NCI-H748 (cell line): Measurements from ENCODE around the gene LOXHD1.
A peak's percentile ranks its signal among the peaks of the same experiment; 100 is the strongest.

Source experiments
- DNase-seq: peaks from one replicate; lab custom pipeline; 2025; ENCODE audit not compliant: unreplicated experiment; lab: John Stamatoyannopoulos, UW

Gene LOXHD1

DNA sequence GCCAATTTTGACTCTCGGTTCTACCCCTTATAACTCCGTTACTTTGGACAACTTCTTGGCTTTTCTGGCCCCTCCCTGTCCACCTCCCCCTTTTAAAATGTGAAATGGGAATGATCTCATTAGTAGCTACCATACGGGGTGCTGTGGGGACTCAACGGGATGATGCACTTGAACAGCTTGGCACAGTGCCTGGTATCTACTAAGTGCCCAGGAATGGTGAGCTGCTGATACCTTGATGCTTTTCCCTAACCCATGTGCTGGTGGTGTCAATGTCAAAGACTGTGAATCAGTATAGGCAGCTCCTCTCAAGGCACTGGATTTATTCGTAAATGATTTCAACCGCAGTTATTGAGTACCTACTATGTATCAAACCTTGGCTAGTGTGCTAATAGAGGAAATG lies 204.2 kb downstream of the LOXHD1 start:
- no peak for DNase-seq

GRCh38 chr18:46449499-46449898 lies 207.5 kb downstream of the LOXHD1 start:
- DNase-seq = no peak

- DNase-seq = no peak
Measured at GRCh38 chr18:46449033-46449432, 208.0 kb downstream of the LOXHD1 start.

DNA sequence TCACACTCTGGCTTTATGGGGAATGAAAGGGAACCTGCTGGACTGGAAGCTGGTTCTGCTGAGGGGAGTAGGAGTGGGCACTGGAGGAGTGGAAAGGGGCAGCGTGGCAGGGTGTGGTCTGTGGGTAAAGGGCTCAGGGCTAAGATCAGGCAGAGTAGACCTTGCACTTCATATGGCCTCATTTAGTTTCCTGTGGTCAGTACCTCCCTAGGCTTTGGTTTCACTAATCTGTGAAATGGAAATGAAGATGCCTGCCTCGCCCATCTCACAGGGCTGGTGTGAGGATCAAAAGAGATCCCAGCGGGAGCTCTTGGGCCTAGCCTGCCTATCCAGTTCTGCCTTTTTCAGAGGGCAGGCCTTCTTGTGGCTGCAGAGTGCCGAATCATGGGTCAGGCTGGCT lies 208.7 kb downstream of the LOXHD1 start:
- no peak for DNase-seq

DNA sequence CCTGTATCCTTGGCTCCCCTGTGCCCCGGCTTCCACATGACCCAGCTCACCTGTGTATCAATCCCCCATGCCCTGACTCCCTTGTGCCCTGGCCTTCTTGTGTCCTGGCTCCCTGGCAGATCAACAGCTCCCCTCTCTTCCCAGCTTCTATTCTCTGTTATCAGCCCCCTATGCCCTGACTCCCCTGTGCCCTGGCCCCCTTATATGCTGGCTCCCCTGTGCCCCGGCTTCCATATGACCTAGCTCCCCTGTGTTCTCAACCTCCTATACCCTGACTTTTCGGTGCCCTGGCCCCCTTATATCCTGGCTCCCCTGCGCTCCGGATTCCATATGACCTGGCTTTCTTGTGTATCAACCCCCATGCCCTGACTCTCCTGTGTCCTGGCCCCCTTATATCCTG lies 209.2 kb downstream of the LOXHD1 start:
- no peak for DNase-seq

- DNase-seq = no peak
Measured at GRCh38 chr18:46447323-46447722, 209.7 kb downstream of the LOXHD1 start.

DNA sequence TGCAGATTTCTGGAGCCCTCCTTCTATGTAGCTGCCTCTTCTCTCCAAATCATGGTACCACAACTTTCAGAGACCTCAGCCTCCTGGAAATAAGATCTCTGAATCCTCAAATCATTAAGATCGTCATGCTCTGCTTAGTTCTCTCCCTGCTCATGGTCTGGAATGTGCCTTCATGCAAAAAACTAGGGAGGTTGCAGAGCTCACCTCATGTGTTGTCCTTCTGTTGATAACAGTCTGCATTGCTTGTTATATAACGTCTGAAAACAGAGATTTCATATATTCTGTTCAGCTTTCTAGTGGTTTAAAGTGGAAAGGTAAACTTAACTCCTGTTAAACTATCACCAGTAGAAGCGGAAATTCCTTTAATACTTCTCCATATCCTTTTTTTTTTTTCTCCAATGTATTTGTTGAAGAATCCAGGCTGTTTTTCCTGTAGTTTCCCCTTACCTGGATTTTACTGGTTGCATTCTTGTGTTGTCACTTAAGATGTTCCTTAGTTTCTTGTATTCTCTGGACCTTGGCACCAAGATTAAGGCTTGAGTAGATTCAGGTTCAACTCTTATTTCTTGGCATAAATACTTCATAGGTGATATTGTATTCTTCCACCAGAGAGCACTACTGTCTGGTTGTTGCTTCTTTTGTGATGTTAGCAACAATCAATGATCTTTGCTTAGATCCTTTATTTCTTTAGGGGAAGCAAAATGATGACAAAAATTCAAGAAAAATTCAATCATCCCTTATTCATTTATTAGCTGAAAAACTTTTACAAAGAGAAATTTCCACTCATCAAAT lies 211.3 kb downstream of the LOXHD1 start:
- DNase-seq = no peak

- no peak for DNase-seq
Measured at GRCh38 chr18:46439037-46439436, 218.0 kb downstream of the LOXHD1 start.

DNA sequence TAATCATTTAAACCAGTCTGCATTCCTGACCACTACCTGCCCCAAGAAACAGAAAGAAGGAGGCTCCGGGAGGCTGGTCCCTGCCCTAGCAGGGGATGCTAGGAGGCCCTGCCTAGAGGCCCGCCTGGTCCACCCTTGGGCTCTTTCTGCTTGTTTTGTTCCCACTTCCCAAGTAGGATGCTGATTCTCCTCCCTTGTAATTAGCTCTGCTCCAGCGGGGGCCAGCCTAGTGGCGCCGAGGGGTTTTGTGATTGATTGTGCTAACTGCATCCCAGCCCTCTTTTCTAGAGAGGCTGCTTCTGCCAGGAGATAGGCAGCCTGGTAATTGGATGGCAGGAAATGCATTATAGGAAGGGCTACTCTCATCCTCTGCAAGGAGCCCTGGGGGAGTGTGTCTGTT lies 220.0 kb downstream of the LOXHD1 start:
- DNase-seq = no peak

- DNase-seq = no peak
Measured at GRCh38 chr18:46436621-46437020, 220.4 kb downstream of the LOXHD1 start.

DNA sequence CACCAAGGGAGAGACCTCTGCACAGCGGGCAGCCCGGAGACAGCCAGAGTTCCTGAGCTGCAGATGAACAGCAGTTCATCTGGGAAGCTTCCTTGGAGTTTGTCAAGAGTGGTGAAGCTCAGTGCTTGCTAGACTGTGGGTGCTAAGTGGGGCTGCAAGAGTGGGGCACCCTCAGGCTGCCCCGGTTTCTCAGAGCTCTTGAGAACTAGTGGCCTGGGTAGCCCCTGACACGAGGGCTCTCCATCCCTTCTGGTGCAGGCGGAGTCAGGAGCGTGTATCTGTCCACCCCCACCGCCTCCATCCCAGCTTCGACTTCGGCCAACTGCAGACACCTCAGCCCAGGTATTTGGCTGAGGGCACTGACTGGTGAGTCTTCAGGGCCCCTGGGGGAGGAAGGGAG lies 222.0 kb downstream of the LOXHD1 start:
- DNase-seq = no peak

DNA sequence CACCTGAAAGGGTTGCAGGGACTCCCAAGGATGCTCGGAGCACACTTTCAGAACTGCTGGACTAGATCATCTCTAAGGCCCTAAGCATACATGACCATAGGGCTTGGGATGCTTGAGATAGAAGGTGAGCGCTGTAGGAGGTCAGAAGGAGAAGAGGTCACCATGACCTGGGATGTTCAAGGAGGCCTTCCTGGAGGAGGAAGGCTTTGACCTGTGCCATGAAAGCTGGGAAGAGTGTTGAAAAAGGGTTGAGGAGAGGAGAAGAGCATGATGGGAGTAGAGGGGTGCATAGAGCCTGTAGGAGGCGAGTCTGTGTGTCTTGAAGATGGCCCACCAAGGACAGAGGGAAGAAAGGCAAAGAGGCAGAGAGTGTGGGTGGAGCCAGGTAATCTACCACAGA lies 222.4 kb downstream of the LOXHD1 start:
- DNase-seq = no peak

DNA sequence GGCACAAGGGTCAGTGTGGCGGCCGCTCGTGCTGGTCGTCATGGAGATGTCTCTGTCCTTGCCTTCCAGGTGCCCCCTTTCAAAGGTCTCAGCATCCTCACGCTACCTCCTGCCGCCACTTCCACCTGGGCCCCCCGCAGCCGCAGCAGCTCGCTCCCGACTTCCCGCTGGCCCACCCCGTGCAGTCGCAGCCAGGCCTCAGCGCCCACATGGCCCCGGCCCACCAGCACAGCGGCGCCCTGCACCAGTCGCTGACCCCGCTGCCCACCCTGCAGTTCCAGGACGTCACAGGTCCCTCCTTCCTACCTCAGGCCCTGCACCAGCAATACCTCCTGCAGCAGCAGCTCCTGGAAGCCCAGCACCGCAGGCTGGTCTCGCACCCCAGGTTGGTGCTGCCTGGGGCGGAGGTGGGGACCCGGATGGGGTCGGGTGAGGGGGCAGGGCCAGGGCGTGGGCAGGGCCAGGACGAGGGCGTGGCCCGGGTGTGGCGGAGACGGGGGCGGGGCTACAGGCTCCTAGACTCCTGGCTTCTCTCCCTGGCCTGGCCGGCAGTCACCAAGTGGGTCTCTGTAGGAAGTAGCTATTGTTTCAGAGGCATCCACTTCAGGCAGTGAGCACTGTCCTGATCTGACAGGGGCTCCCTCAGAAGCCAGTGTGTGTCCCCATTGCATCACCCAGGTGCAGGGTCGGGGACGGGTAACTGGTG lies 223.7 kb downstream of the LOXHD1 start:
- DNase-seq = no peak

DNA sequence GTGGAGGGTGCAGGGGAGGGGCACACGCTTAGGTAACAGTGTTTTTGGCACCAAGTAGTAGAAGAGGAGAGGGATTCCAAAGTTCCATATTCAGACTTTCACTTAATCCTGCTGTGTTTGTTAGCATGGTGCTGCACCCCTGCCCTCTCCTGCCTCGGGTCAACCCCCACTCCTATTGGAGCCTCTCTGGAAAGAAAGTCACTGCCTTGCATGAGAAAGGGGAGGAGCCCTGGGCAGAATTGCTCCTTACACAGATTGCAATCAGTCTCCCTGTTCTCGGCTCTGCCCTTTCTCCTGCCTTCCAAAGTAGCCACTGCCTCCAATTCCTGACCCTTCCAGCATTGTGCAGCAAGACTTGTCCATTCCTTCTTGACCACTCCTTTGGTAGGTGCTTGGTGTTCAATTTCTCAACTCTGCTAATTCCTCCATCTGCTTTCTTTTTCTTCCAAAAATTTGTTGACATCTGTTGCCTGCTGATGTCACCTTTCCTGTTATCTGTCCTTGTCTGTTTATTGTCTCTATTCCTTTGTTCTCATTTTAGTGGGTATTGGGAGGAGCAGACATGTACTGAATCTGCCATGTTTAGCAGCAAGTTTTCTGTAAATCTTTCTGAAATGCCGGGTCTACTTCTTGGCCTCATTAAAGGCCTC lies 225.4 kb downstream of the LOXHD1 start:
- no peak for DNase-seq

- peak; percentile 17 for DNase-seq
Measured at GRCh38 chr18:46429649-46430224, 227.3 kb downstream of the LOXHD1 start.

DNA sequence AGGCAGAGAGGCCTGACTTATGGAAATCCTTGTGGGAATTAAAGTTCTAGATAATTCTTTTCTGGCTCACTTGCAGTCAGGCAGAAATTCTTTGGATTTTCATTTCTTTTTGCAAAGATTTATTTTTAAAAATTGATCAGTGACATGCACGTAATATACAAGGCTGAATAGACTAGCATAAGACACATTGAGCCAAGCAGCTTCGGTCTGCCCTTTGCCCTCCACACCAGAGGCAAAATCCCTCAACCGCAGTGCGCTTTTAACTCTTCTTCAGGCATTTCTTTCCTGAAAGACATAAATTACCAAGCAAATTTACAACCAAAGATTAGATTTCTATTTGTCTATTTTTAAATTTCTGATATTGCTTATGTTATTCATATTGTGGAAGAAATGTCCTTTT lies 227.9 kb downstream of the LOXHD1 start:
- no peak for DNase-seq

- no peak for DNase-seq
Measured at GRCh38 chr18:46428368-46428767, 228.7 kb downstream of the LOXHD1 start.

- no peak for DNase-seq
Measured at GRCh38 chr18:46427216-46427995, 229.6 kb downstream of the LOXHD1 start.
